Spleen (tissue), 7 donors: ENCODE data around the gene SLC22A5.

Experiments
- CTCF ChIP-seq, 11 experiments: fragments of 200-600 bp in 7 of 11; fragments of 450-650 bp in 4 of 11; sonication (generic) in 4 of 11; IDR thresholded peaks in 8 of 11; conservative IDR thresholded peaks in 3 of 11; 1 replicate in 7 of 11; 2 replicates in 4 of 11; pipeline versions ENCODE4 v1.4.0 to v1.8.0; 2016 to 2021; ENCODE audit warnings: antibody characterized with exemption in 11 of 11, inconsistent platforms in 4 of 11, mild to moderate bottlenecking in 1 of 11
- POLR2AphosphoS5 ChIP-seq, 3 donors: sonication (generic); formaldehyde crosslinking; IDR thresholded peaks; one replicate each; pipeline ENCODE4 v1.5.1; 2017; ENCODE audit warnings: antibody characterized with exemption in 3 of 3
- donor health status: DM: no; HTN: no; CAD: no; lungs with moderate emphysema.
- donor health status: DM: no; HTN: no; CAD: no.
- donor health status: DM: no; HTN: no; CAD: no.

DNA sequence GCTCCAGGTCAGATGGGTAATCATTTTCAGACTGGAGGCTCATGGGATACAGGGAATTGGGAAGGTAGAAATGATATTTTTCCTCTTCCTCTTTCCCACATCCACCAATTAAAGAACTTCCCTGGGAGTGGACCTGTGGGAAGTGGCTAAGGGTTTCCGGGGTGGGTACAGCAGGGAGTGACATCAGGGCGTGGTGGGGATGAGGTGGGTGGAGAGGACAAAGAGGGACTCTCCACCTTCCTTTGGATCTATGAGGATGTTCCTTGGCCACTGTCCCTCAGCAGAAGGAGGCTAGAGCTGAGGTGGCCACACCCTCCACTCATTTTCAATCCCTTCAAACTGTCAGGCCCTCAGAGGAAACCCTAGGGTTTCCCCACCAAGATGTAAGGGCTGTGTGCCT, 66.4 kb downstream of the SLC22A5 start:
- TF ChIP-seq CTCF (IDR thresholded peaks at IDR 0.05 in 8 of 11, conservative IDR thresholded peaks at IDR 0.05 in 3 of 11), result no peak
- no peak for TF ChIP-seq POLR2AphosphoS5 (IDR thresholded peaks at IDR 0.05)
